H1 (cell line): ENCODE measurements around the gene PGF. TPM values are rescaled to one million over a fixed set of nuclear protein-coding genes. Genes with fewer than 3 reads are reported as not detected.

Experiments used
- CTCF ChIA-PET: fragments of 300-600 bp; sonication (Branson Sonifier 250); formaldehyde crosslinking; loops from one replicate; lab custom pipeline; 2021; ENCODE audit not compliant: partially characterized antibody; lab: Charles Lee
- POLR2A ChIA-PET: fragments of 300-600 bp; sonication (Branson Sonifier 250); formaldehyde crosslinking; loops from one replicate; lab custom pipeline; 2021; ENCODE audit warnings: inconsistent platforms; ENCODE audit not compliant: partially characterized antibody; lab: Charles Lee
- DNase-seq, 2 experiments: peaks; one replicate each; pipeline versions ENCODE4 v3.0.0 to v3.0.0-alpha.2; 2010 to 2022; ENCODE audit warnings: low spot score in 2 of 2, low read depth in 1 of 2, mixed read lengths in 1 of 2
- FAIRE-seq: peaks from 2 replicates; lab custom pipeline; 2011; peaks lifted over from hg19 to GRCh38; lab: Jason Lieb, UNC
- H2AFZ ChIP-seq: 2 replicates; pipeline ENCODE4 v1.8.1; 2012; ENCODE audit warnings: low read length, inconsistent platforms
- H2AK5ac ChIP-seq: 2 replicates; pipeline ENCODE4 v1.6.1; 2013; ENCODE audit warnings: low read depth, low read length
- H2BK120ac ChIP-seq: replicated peaks from 2 replicates; pipeline ENCODE3; 2013; ENCODE audit warnings: low read depth, low read length, inconsistent platforms
- H2BK12ac ChIP-seq: 2 replicates; pipeline ENCODE4 v1.6.1; 2013; ENCODE audit warnings: low read depth, low read length
- H2BK15ac ChIP-seq: 2 replicates; pipeline ENCODE4 v1.6.1; 2013; ENCODE audit warnings: low read length
- H2BK20ac ChIP-seq: 2 replicates; pipeline ENCODE4 v1.6.1; 2013; ENCODE audit warnings: low read length
- H2BK5ac ChIP-seq: 2 replicates; pipeline ENCODE4 v1.6.1; 2013; ENCODE audit warnings: low read depth, low read length
- H3K14ac ChIP-seq: 2 replicates; pipeline ENCODE4 v1.6.1; 2013; ENCODE audit warnings: inconsistent platforms; ENCODE audit not compliant: insufficient read length
- H3K18ac ChIP-seq: 2 replicates; pipeline ENCODE4 v1.6.1; 2013; ENCODE audit warnings: low read length; ENCODE audit errors: extremely low read depth
- H3K23ac ChIP-seq: 2 replicates; pipeline ENCODE4 v1.6.1; 2013; ENCODE audit warnings: inconsistent platforms; ENCODE audit not compliant: insufficient read length
- H3K23me2 ChIP-seq: 2 replicates; pipeline ENCODE4 v1.6.1; 2013; ENCODE audit warnings: low read depth, low read length
- H3K27ac ChIP-seq: 2 replicates; pipeline ENCODE4 v1.6.1; 2011; ENCODE audit warnings: low read depth, low read length, inconsistent platforms
- H3K27me3 ChIP-seq, 4 experiments: replicated peaks in 1 of 4; 1 replicate in 1 of 4; 2 replicates in 3 of 4; pipeline versions ENCODE4 v1.6.1 to v1.8.1; 2011 to 2013; ENCODE audit warnings: low read length in 3 of 4, mild to moderate bottlenecking in 3 of 4, inconsistent platforms in 2 of 4, mixed read lengths in 2 of 4, moderate library complexity in 1 of 4; ENCODE audit not compliant: control insufficient read depth in 3 of 4, insufficient read depth in 3 of 4; ENCODE audit errors: extremely low read depth in 1 of 4
- H3K36me3 ChIP-seq, 4 experiments: 2 replicates each; pipeline versions ENCODE4 v1.6.1 to v1.8.1; 2011 to 2013; ENCODE audit warnings: mild to moderate bottlenecking in 4 of 4, low read length in 3 of 4, moderate library complexity in 2 of 4, control low read depth in 1 of 4, inconsistent platforms in 1 of 4; ENCODE audit not compliant: insufficient read depth in 4 of 4, control insufficient read depth in 2 of 4
- H3K4ac ChIP-seq: replicated peaks from 2 replicates; pipeline ENCODE3; 2013; ENCODE audit warnings: low read length, low read depth, mixed read lengths, inconsistent platforms; ENCODE audit not compliant: insufficient read length
- H3K4me1 ChIP-seq, 4 experiments: replicated peaks in 1 of 4; 1 replicate in 1 of 4; 2 replicates in 3 of 4; pipeline versions ENCODE4 v1.6.1 to v1.8.1; 2011 to 2013; ENCODE audit warnings: low read length in 3 of 4, inconsistent platforms in 2 of 4, mixed read lengths in 1 of 4; ENCODE audit not compliant: insufficient read depth in 4 of 4, control insufficient read depth in 3 of 4
- H3K4me2 ChIP-seq, 2 experiments: 2 replicates each; pipeline versions ENCODE4 v1.6.1 to v1.8.1; 2011 to 2013; ENCODE audit warnings: low read depth in 2 of 2, low read length in 2 of 2, control low read depth in 1 of 2, inconsistent platforms in 1 of 2, mild to moderate bottlenecking in 1 of 2; ENCODE audit not compliant: insufficient read depth in 1 of 2
- H3K4me3 ChIP-seq, 4 experiments: fragments of 200-600, 300-600 bp in 1 of 4; sonication (generic), shearing (Covaris generic), sonication (Bioruptor Twin) in 1 of 4; 2 replicates each; pipeline versions ENCODE4 v1.5.1 to v1.8.1; 2011 to 2016; ENCODE audit warnings: low read length in 4 of 4, low read depth in 3 of 4, control low read depth in 2 of 4, inconsistent platforms in 2 of 4, mild to moderate bottlenecking in 2 of 4, mixed read lengths in 1 of 4, moderate library complexity in 1 of 4; ENCODE audit not compliant: insufficient read depth in 2 of 4; ENCODE audit errors: extremely low read depth in 1 of 4
- H3K56ac ChIP-seq: replicated peaks from 2 replicates; pipeline ENCODE3; 2013; ENCODE audit warnings: low read depth, mild to moderate bottlenecking, mixed read lengths, low read length, inconsistent platforms; ENCODE audit not compliant: insufficient read length
- H3K79me1 ChIP-seq: 2 replicates; pipeline ENCODE4 v1.6.1; 2013; ENCODE audit warnings: low read depth, low read length, control low read depth
- H3K79me2 ChIP-seq, 2 experiments: 2 replicates each; pipeline versions ENCODE4 v1.6.1 to v1.8.1; 2012 to 2013; ENCODE audit warnings: low read length in 2 of 2, mild to moderate bottlenecking in 2 of 2, inconsistent platforms in 1 of 2; ENCODE audit not compliant: insufficient read depth in 2 of 2, control insufficient read depth in 1 of 2
- H3K9ac ChIP-seq, 4 experiments: replicated peaks in 1 of 4; 1 replicate in 1 of 4; 2 replicates in 3 of 4; pipeline versions ENCODE4 v1.6.1 to v1.8.1; 2011 to 2013; ENCODE audit warnings: low read depth in 3 of 4, low read length in 3 of 4, control low read depth in 2 of 4, mild to moderate bottlenecking in 2 of 4, moderate library complexity in 2 of 4, inconsistent platforms in 1 of 4; ENCODE audit errors: extremely low read depth in 1 of 4
- H3K9me3 ChIP-seq, 2 experiments: 2 replicates each; pipeline versions ENCODE4 v1.6.1 to v1.8.1; 2012 to 2013; ENCODE audit warnings: mild to moderate bottlenecking in 2 of 2, moderate library complexity in 2 of 2, control low read depth in 1 of 2, inconsistent platforms in 1 of 2, low read depth in 1 of 2, low read length in 1 of 2, mixed read lengths in 1 of 2; ENCODE audit not compliant: insufficient read depth in 2 of 2
- H4K20me1 ChIP-seq, 2 experiments: replicated peaks in 1 of 2; 2 replicates each; pipeline versions ENCODE3 to v1.8.1; 2011 to 2013; ENCODE audit warnings: inconsistent platforms in 2 of 2, low read length in 2 of 2, mild to moderate bottlenecking in 1 of 2; ENCODE audit not compliant: insufficient read depth in 2 of 2, control insufficient read depth in 1 of 2
- H4K5ac ChIP-seq: 2 replicates; pipeline ENCODE4 v1.6.1; 2013; ENCODE audit warnings: low read length, low read depth, mixed read lengths, inconsistent platforms; ENCODE audit not compliant: insufficient read length
- H4K8ac ChIP-seq: 2 replicates; pipeline ENCODE4 v1.8.0; 2013; ENCODE audit warnings: mild to moderate bottlenecking, moderate library complexity, low read length, inconsistent platforms; ENCODE audit not compliant: insufficient read depth; ENCODE audit errors: extremely low read depth
- H4K91ac ChIP-seq: replicated peaks from 2 replicates; pipeline ENCODE3; 2013; ENCODE audit warnings: low read length, mixed read lengths, inconsistent platforms; ENCODE audit not compliant: insufficient read length
- CREB1 ChIP-seq: IDR thresholded peaks from 2 replicates; pipeline ENCODE4 v1.6.1; 2012; ENCODE audit warnings: inconsistent platforms
- EP300 ChIP-seq, 2 experiments: IDR thresholded peaks; 1 replicate in 1 of 2; 2 replicates in 1 of 2; pipeline ENCODE4 v1.6.1; 2011 to 2012; ENCODE audit warnings: low read depth in 2 of 2, low read length in 2 of 2, mild to moderate bottlenecking in 2 of 2, borderline replicate concordance in 1 of 2, inconsistent platforms in 1 of 2, moderate library complexity in 1 of 2
- NRF1 ChIP-seq: IDR thresholded peaks from 2 replicates; pipeline ENCODE4 v1.6.1; 2011; ENCODE audit warnings: mild to moderate bottlenecking, low read depth, low read length, improper control_type of control experiment
- POLR2AphosphoS5 ChIP-seq: IDR thresholded peaks from 2 replicates; pipeline ENCODE4 v1.6.1; 2011; ENCODE audit warnings: low read depth, low read length
- SIRT6 ChIP-seq: IDR thresholded peaks from one replicate; pipeline ENCODE4 v1.7.1; 2012; ENCODE audit warnings: low read length, inconsistent platforms
- TAF7 ChIP-seq: optimal IDR thresholded peaks from 2 replicates; pipeline ENCODE3; 2011; ENCODE audit warnings: low read depth, mild to moderate bottlenecking, inconsistent platforms, low read length, moderate library complexity, borderline replicate concordance
- TCF12 ChIP-seq: IDR thresholded peaks from 2 replicates; pipeline ENCODE4 v1.6.1; 2011; ENCODE audit warnings: low read depth, mild to moderate bottlenecking, low read length
- YY1 ChIP-seq: IDR thresholded peaks from 2 replicates; pipeline ENCODE4 v1.6.1; 2011; ENCODE audit warnings: low read depth, mild to moderate bottlenecking, low read length
- WGBS, 2 experiments: shearing (Covaris generic) in 1 of 2; methylation state at CpG; one replicate each; pipeline versions ENCODE4 v1.1.6 to v1.1.7; 2013 to 2015; ENCODE audit warnings: low lambda C conversion rate in 2 of 2, mixed read lengths in 2 of 2, inconsistent platforms in 1 of 2, low coverage in 1 of 2, missing lambda C conversion rate in 1 of 2; ENCODE audit not compliant: insufficient replicate concordance in 2 of 2, insufficient coverage in 1 of 2, insufficient read length in 1 of 2; ENCODE audit errors: extremely low coverage in 1 of 2, missing lambda C conversion rate in 1 of 2; 5-methylcytosine and 5-hydroxymethylcytosine counted together
- polyA plus RNA-seq, 7 experiments: library from polyadenylated mRNA; depleted of rRNA in 3 of 7; stranded (reverse) in 5 of 7; unstranded in 2 of 7; fragments of >200 nt in 5 of 7; fragments of 200-250 nt in 2 of 7; gene quantifications; 1 replicate in 5 of 7; 2 replicates in 1 of 7; 4 replicates in 1 of 7; pipeline versions ENCODE4 v1.2.1 to v1.2.3, GENCODE V29; 2011 to 2013; ENCODE audit warnings: missing spikeins in 2 of 7, mixed read lengths in 2 of 7
- total RNA-seq: library from RNA; stranded (reverse); fragmentation: NEBNext Ultra II Directional; extraction: Animal tissue kit (Norgen Biotek cat#: 25700); gene quantifications from 2 replicates; pipeline ENCODE4 v1.2.1, GENCODE V29; 2021
- TF ChIP-seq, protein P1 (sequence below): IDR thresholded peaks from 2 replicates; pipeline ENCODE4 v1.6.1; 2012; ENCODE audit warnings: inconsistent platforms
- TF ChIP-seq, protein P2 (sequence below): IDR thresholded peaks from 2 replicates; pipeline ENCODE4 v1.6.1; 2011; ENCODE audit warnings: low read length, improper control_type of control experiment

The PGF gene
- total and polyA plus RNA-seq, 2 of the 8 experiments (the other 6 are each of a cell fraction or from before 2014, with no cell fraction given) = 2.1 to 4.1 TPM

DNA sequence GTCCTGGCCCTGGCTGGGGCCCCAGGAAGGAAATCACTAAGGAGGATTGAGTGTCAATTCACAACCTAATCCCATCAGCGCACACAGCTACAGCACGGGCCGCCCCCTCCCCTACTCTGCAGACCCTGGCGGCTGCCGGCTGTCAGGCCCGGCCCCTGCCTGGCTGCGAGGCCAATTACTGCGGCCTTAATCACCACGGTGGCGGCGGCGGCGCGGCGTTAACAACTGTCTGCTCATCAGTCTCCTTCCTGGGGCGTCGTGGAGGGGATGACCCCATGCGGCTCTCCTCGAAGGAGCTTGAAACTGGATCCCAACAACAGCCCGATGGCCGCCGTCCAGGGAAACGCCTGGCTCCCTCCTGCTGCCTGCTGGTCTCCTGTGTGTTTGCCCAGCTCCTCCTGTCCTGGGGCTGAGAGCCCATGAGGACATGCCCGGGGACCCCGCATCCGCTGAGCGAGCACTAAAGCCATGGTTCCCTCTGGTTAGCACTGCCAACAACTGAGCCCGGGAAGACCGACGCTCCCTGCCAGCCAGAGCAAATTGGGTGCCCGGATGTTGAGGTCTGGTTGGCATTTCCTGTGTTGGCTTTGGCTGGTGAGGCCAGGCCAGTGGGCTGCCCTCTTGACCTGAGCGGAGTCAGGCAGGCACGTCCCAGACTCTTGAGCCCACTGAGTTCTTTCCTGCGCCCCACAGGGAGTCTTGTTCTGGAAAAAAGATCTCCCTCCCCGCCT is 25.5 kb upstream of the PGF start:
- WGBS, 2 experiments = 68% methylated on average over 26 of the region's 35 CpGs; no CpG with 5 or more reads in 1 of the 2 experiments
- Histone ChIP-seq H2AFZ (peak overlapping the region; percentile 87; the same call in 1 of the 2 replicates), H3K14ac (no peak overlapping the region), H4K8ac (peak overlapping the region; percentile 78; the same call in 1 of the 2 replicates), H2BK20ac (0 out of 2 replicates have a peak overlapping the region, but pooled peaks have one; percentile 61), H3K4me1 (peaks cover 0 to 31% (median 24%) of the 10 kb centered on the region in 4 experiments; a peak in 6 of 7 replicates), H3K4me3 (no peak overlapping the region), H3K79me2 (no peaks in the 10 kb centered on the region), H3K4ac (no peak overlapping the region), H2BK12ac (peak overlapping the region; percentile 50; the same call in 1 of the 2 replicates), H3K79me1 (no peaks in the 10 kb centered on the region), H3K27me3 (peaks cover 0 to 2% (median 0%) of the 10 kb centered on the region in 4 experiments; a peak in 1 of 7 replicates), H3K36me3 (no peaks in the 10 kb centered on the region), H3K23ac (no peak overlapping the region), H4K5ac (no peak overlapping the region), H4K20me1 (no peaks in the 10 kb centered on the region), H4K91ac (peak overlapping the region; percentile 70), H2BK15ac (peak overlapping the region; percentile 72; the same call in 1 of the 2 replicates), H2BK120ac (no peak overlapping the region), H3K27ac (no peak overlapping the region), H3K4me2 (peak overlapping the region in 1 of 2 experiments; percentile 45; a peak in 2 of 4 replicates), H3K18ac (peak overlapping the region; percentile 71; the same call in 1 of the 2 replicates), H3K9ac (no peak overlapping the region), H3K56ac (no peak overlapping the region), H2AK5ac (no peak overlapping the region), H2BK5ac (peak overlapping the region; percentile 66; the same call in 1 of the 2 replicates), H3K9me3 (no peaks in the 10 kb centered on the region), H3K23me2 (no peaks in the 10 kb centered on the region)
- DNase-seq (peak in 1 of 2 experiments; percentile 72), FAIRE-seq (no peak)
- POLR2A ChIA-PET = interaction anchor here (0.6 to 1.5 kb wide), 7 partner anchors 16 to 1117 kb away, joined by 3 to 4 read pairs (median 3); no protein-coding TSS in a partner anchor
- CTCF ChIA-PET = interaction anchor here (0.5 to 4.5 kb wide), 16 partner anchors 11 to 986 kb away, joined by 3 to 30 read pairs (median 6); partner anchors contain the start of genes EIF2B2 and ZC2HC1C
- TF ChIP-seq YY1 (0 out of 2 replicates have a peak, but pooled peaks have one; percentile 36), TCF12 (no peak), POLR2AphosphoS5 (no peak), CREB1 (no peak), SIRT6 (no peak), TAF7 (no peak), EP300 (IDR thresholded peaks at IDR 0.05; ENCODE audit: borderline replicate concordance in 1 of 2, low read depth in 2 of 2, low read length in 2 of 2) (no peak), NRF1 (no peak)
- TF ChIP-seq, protein P1, sequence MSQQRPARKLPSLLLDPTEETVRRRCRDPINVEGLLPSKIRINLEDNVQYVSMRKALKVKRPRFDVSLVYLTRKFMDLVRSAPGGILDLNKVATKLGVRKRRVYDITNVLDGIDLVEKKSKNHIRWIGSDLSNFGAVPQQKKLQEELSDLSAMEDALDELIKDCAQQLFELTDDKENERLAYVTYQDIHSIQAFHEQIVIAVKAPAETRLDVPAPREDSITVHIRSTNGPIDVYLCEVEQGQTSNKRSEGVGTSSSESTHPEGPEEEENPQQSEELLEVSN = peak; percentile 44; the same call in 1 of the 2 replicates
- TF ChIP-seq, protein P2, sequence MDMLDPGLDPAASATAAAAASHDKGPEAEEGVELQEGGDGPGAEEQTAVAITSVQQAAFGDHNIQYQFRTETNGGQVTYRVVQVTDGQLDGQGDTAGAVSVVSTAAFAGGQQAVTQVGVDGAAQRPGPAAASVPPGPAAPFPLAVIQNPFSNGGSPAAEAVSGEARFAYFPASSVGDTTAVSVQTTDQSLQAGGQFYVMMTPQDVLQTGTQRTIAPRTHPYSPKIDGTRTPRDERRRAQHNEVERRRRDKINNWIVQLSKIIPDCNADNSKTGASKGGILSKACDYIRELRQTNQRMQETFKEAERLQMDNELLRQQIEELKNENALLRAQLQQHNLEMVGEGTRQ = no peak
